CD14-positive monocyte (primary cell): ENCODE results near the gene APOB. TPM values are rescaled to one million over a fixed set of nuclear protein-coding genes. Genes with fewer than 3 reads are reported as not detected.

Experiments used
- DNase-seq, 3 donors: peaks; one replicate each; pipeline ENCODE4 v3.0.0-alpha.2; 2011 to 2022
- H2AFZ ChIP-seq: 2 replicates; pipeline ENCODE4 v1.6.0; 2012; ENCODE audit warnings: mild to moderate bottlenecking, low read depth, low read length, inconsistent platforms; ENCODE audit not compliant: insufficient read depth, poor library complexity, severe bottlenecking
- H3K27ac ChIP-seq, 2 donors: 1 replicate in 1 of 2; 2 replicates in 1 of 2; pipeline ENCODE4 v1.5.1; 2012 to 2013; ENCODE audit warnings: low read length in 2 of 2, control low read depth in 1 of 2, inconsistent platforms in 1 of 2, low read depth in 1 of 2, mild to moderate bottlenecking in 1 of 2
- H3K27me3 ChIP-seq, 2 donors: one replicate each; pipeline versions ENCODE4 v1.6.0 to v1.6.1; 2011 to 2013; ENCODE audit warnings: low read length in 2 of 2; ENCODE audit not compliant: control insufficient read depth in 2 of 2, insufficient read depth in 2 of 2
- H3K36me3 ChIP-seq, 2 donors: replicated peaks in 1 of 2; 1 replicate in 1 of 2; 2 replicates in 1 of 2; pipeline versions ENCODE4 v1.5.1 to v1.6.1; 2012 to 2013; ENCODE audit warnings: low read length in 2 of 2, control low read depth in 1 of 2, inconsistent platforms in 1 of 2, mild to moderate bottlenecking in 1 of 2; ENCODE audit not compliant: insufficient read depth in 2 of 2, control insufficient read depth in 1 of 2
- H3K4me1 ChIP-seq, 2 donors: 1 replicate in 1 of 2; 2 replicates in 1 of 2; pipeline versions ENCODE4 v1.5.1 to v1.6.1; 2012 to 2013; ENCODE audit warnings: low read length in 2 of 2, control low read depth in 1 of 2, inconsistent platforms in 1 of 2, mild to moderate bottlenecking in 1 of 2, moderate library complexity in 1 of 2; ENCODE audit not compliant: insufficient read depth in 2 of 2, control insufficient read depth in 1 of 2
- H3K4me2 ChIP-seq: replicated peaks from 2 replicates; pipeline ENCODE3; 2012; ENCODE audit warnings: low read length, moderate library complexity, mild to moderate bottlenecking; ENCODE audit not compliant: poor library complexity, severe bottlenecking; ENCODE audit errors: extremely low read depth
- H3K4me3 ChIP-seq, 3 experiments: fragments of 200-600 bp in 1 of 3; sonication (generic) in 1 of 3; replicated peaks in 1 of 3; 1 replicate in 2 of 3; 2 replicates in 1 of 3; pipeline ENCODE4 v1.5.1; 2011 to 2013; ENCODE audit warnings: low read length in 3 of 3, mild to moderate bottlenecking in 3 of 3, control low read depth in 2 of 3, low read depth in 2 of 3, inconsistent platforms in 1 of 3, moderate library complexity in 1 of 3
- H3K79me2 ChIP-seq: 2 replicates; pipeline ENCODE4 v1.6.0; 2012; ENCODE audit warnings: mild to moderate bottlenecking, control low read depth, inconsistent platforms, low read length, moderate library complexity; ENCODE audit not compliant: insufficient read depth
- H3K9ac ChIP-seq: 2 replicates; pipeline ENCODE4 v1.6.0; 2017; ENCODE audit warnings: low read length, mild to moderate bottlenecking; ENCODE audit not compliant: insufficient read depth, poor library complexity, severe bottlenecking
- H3K9me3 ChIP-seq, 2 donors: replicated peaks in 1 of 2; 1 replicate in 1 of 2; 2 replicates in 1 of 2; pipeline versions ENCODE4 v1.5.1 to v1.6.1; 2012 to 2013; ENCODE audit warnings: low read length in 2 of 2, control low read depth in 1 of 2; ENCODE audit not compliant: control insufficient read depth in 1 of 2, insufficient read depth in 1 of 2
- H4K20me1 ChIP-seq: 2 replicates; pipeline ENCODE4 v1.6.0; 2012; ENCODE audit warnings: mild to moderate bottlenecking, low read length, control low read depth, moderate library complexity; ENCODE audit not compliant: insufficient read depth
- H3K27ac Mint-ChIP-seq, 7 donors: one replicate each; pipeline ENCODE4 v1.8.0; 2020; ENCODE audit warnings: mild to moderate bottlenecking in 7 of 7, mixed read lengths in 7 of 7, moderate library complexity in 6 of 7, inconsistent platforms in 2 of 7
- H3K27me3 Mint-ChIP-seq, 3 donors: one replicate each; pipeline ENCODE4 v1.8.0; 2021 to 2022; ENCODE audit warnings: low read depth in 3 of 3, mild to moderate bottlenecking in 3 of 3, mixed read lengths in 3 of 3, moderate library complexity in 3 of 3, inconsistent platforms in 1 of 3
- H3K36me3 Mint-ChIP-seq, 2 donors: one replicate each; pipeline ENCODE4 v1.8.0; 2020; ENCODE audit warnings: mixed read lengths in 2 of 2, inconsistent platforms in 1 of 2, mild to moderate bottlenecking in 1 of 2
- H3K4me1 Mint-ChIP-seq: one replicate; pipeline ENCODE4 v1.8.0; 2020; ENCODE audit warnings: mild to moderate bottlenecking, mixed read lengths
- H3K4me3 Mint-ChIP-seq, 2 donors: one replicate each; pipeline ENCODE4 v1.8.0; 2020; ENCODE audit warnings: mild to moderate bottlenecking in 2 of 2, mixed read lengths in 2 of 2, moderate library complexity in 1 of 2
- H3K9me3 Mint-ChIP-seq, 7 donors: one replicate each; pipeline ENCODE4 v1.8.0; 2020 to 2022; ENCODE audit warnings: mixed read lengths in 7 of 7, mild to moderate bottlenecking in 6 of 7, moderate library complexity in 6 of 7, inconsistent platforms in 2 of 7
- CTCF ChIP-seq: fragments of 200-600 bp; IDR thresholded peaks from one replicate; pipeline ENCODE4 v1.8.0; 2022; ENCODE audit warnings: antibody characterized with exemption, mild to moderate bottlenecking
- WGBS: methylation state at CpG from one replicate; pipeline ENCODE4 v1.1.5; 2013; ENCODE audit warnings: missing lambda C conversion rate; ENCODE audit not compliant: insufficient coverage; 5-methylcytosine and 5-hydroxymethylcytosine counted together
- intact Hi-C, 2 donors: fragments of 100-400 bp; cut with micrococcal nuclease; formaldehyde crosslinking; loops; one replicate each; pipeline versions ENCODE4 v1.15.0 to v1.15.1; 2023
- polyA plus RNA-seq, 3 donors: library from polyadenylated mRNA; depleted of rRNA in 1 of 3; unstranded in 2 of 3; stranded (reverse) in 1 of 3; fragments of 300-500 nt in 2 of 3; fragments of >200 nt in 1 of 3; fragmentation: Illumina TruSeq in 2 of 3; gene quantifications; 1 replicate in 2 of 3; 2 replicates in 1 of 3; pipeline ENCODE4 v1.2.3, GENCODE V29; 2012 to 2021

APOB gene
- polyA plus RNA-seq, 3 donors: 0.02 TPM; not detected in 2

- no peak overlapping the region for H3K4me3 ChIP-seq
- no peaks in the 10 kb centered on the region for H3K36me3 Mint-ChIP-seq
- DNase-seq: no peak
- no peak overlapping the region for H3K4me2 ChIP-seq
- no peak for TF ChIP-seq CTCF
- no peak overlapping the region for H2AFZ ChIP-seq
- no peak overlapping the region for H3K4me3 Mint-ChIP-seq
- intact Hi-C loops: no loop called here
- 80% methylated on average over 1 of the region's 4 CpGs for WGBS
- no peak overlapping the region for H3K27ac ChIP-seq
- H3K79me2 ChIP-seq: no peaks in the 10 kb centered on the region
- H3K4me1 ChIP-seq: no peaks in the 10 kb centered on the region
- no peak overlapping the region for H3K27ac Mint-ChIP-seq
- no peaks in the 10 kb centered on the region for H3K9me3 ChIP-seq
- H3K27me3 Mint-ChIP-seq: peaks cover 0 to 4% (median 3%) of the 10 kb centered on the region in 3 donors
- H3K4me1 Mint-ChIP-seq: no peaks in the 10 kb centered on the region
- H3K9me3 Mint-ChIP-seq: peaks cover 0 to 2% (median 0%) of the 10 kb centered on the region in 7 donors
- no peaks in the 10 kb centered on the region for H3K36me3 ChIP-seq
- H3K27me3 ChIP-seq: no peaks in the 10 kb centered on the region
- H4K20me1 ChIP-seq: no peaks in the 10 kb centered on the region
- no peak overlapping the region for H3K9ac ChIP-seq
Measured at GRCh38 chr2:21072477-21073242, 28.8 kb upstream of the APOB start.

- H3K36me3 ChIP-seq: no peaks in the 10 kb centered on the region
- peaks cover 0 to 3% of the 10 kb centered on the region in 2 donors for H3K27me3 ChIP-seq
- WGBS: 76% methylated on average over 4 of the region's 9 CpGs
- TF ChIP-seq CTCF: no peak
- Mint-ChIP-seq H3K27me3 (peaks cover 0 to 3% (median 2%) of the 10 kb centered on the region in 3 donors), H3K36me3 (no peaks in the 10 kb centered on the region), H3K4me3 (no peak overlapping the region), H3K9me3 (no peaks in the 10 kb centered on the region), H3K4me1 (no peaks in the 10 kb centered on the region), H3K27ac (no peak overlapping the region)
- intact Hi-C loops: no loop called here
- H3K4me3 ChIP-seq: no peak overlapping the region
- H3K79me2 ChIP-seq: no peaks in the 10 kb centered on the region
- no peak overlapping the region for H3K9ac ChIP-seq
- H3K4me1 ChIP-seq: no peaks in the 10 kb centered on the region
- no peak overlapping the region for H3K4me2 ChIP-seq
- no peaks in the 10 kb centered on the region for H4K20me1 ChIP-seq
- no peak for DNase-seq
- no peaks in the 10 kb centered on the region for H3K9me3 ChIP-seq
- no peak overlapping the region for H3K27ac ChIP-seq
- no peak overlapping the region for H2AFZ ChIP-seq
Measured at GRCh38 chr2:21070341-21071257, 26.7 kb upstream of the APOB start.
